ENCODE measurements around the gene ROCK2. TPM values are rescaled to one million over a fixed set of nuclear protein-coding genes. Genes with fewer than 3 reads are reported as not detected.

ROCK2 gene
- total and polyA plus RNA-seq, 2 donors (not counting 1 experiment from before 2014, with no cell fraction given), result 32.0 to 58.1 TPM

GRCh38 chr2:11281186-11281585 lies 63.2 kb downstream of the ROCK2 start:
- Histone ChIP-seq H3K4me2 (ENCODE audit: extremely low read depth, insufficient read depth, low read length) (no peak overlapping the region), H4K20me1 (ENCODE audit: control insufficient read depth, extremely low read depth, insufficient read depth, low read length) (no peaks in the 10 kb centered on the region), H3K9me3 (ENCODE audit: control insufficient read depth, insufficient read depth, low read depth, low read length) (no peaks in the 10 kb centered on the region), H3K27ac (ENCODE audit: insufficient read depth, low read length) (no peak overlapping the region), H3K4me3 (replicated peaks in 1 of 4; ENCODE audit: control extremely low read depth in 1 of 4, insufficient read depth in 1 of 4, low read depth in 3 of 4, low read length in 4 of 4) (no peak overlapping the region), H3K4me1 (ENCODE audit: control insufficient read depth, extremely low read depth, insufficient read depth, low read length) (no peaks in the 10 kb centered on the region), H3K27me3 (ENCODE audit: control insufficient read depth, insufficient read depth, low read length) (no peaks in the 10 kb centered on the region), H3K9ac (ENCODE audit: insufficient read depth, low read length) (no peak overlapping the region), H2AFZ (ENCODE audit: low read length) (no peak overlapping the region), H3K79me2 (ENCODE audit: control insufficient read depth, insufficient read depth, low read length) (peaks cover 22% of the 10 kb centered on the region), H3K36me3 (ENCODE audit: control insufficient read depth, insufficient read depth, low read length) (peaks cover 2% of the 10 kb centered on the region)
- TF ChIP-seq EZH2 (IDR thresholded peaks at IDR 0.05; ENCODE audit: low read length, missing control alignments) (no peak), CTCF (conservative IDR thresholded peaks at IDR 0.05 in 1 of 2, IDR thresholded peaks at IDR 0.05 in 1 of 2; ENCODE audit: low read depth in 1 of 2, low read length in 2 of 2) (no peak)
- no peak for DNase-seq (ENCODE audit: low read depth in 2 of 2)

DNA sequence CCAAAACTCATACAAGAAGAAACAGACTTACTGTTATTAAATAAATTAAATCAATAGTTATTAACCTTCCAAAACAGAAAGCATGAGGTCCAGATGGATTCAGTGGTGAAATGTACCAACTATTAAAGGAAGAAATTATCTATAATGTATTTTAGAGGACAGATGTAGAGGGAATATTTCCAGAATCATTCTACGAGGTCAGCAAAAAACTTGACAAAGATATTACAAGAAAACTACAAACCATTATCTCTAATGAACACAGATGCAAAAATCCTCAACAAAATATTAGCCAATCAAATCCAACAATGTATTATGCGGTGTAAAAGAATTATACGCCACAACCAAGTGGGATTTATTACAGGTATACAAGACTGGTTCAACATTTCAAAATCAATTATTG lies 63.7 kb downstream of the ROCK2 start:
- H3K9ac ChIP-seq (ENCODE audit: insufficient read depth, low read length), result no peak overlapping the region
- no peak overlapping the region for H3K4me3 ChIP-seq (replicated peaks in 1 of 4; ENCODE audit: control extremely low read depth in 1 of 4, insufficient read depth in 1 of 4, low read depth in 3 of 4, low read length in 4 of 4)
- H3K36me3 ChIP-seq (ENCODE audit: control insufficient read depth, insufficient read depth, low read length), result peaks cover 2% of the 10 kb centered on the region
- no peaks in the 10 kb centered on the region for H4K20me1 ChIP-seq (ENCODE audit: control insufficient read depth, extremely low read depth, insufficient read depth, low read length)
- no peak for TF ChIP-seq CTCF (conservative IDR thresholded peaks at IDR 0.05 in 1 of 2, IDR thresholded peaks at IDR 0.05 in 1 of 2; ENCODE audit: low read depth in 1 of 2, low read length in 2 of 2)
- no peak for TF ChIP-seq EZH2 (IDR thresholded peaks at IDR 0.05; ENCODE audit: low read length, missing control alignments)
- peaks cover 26% of the 10 kb centered on the region for H3K79me2 ChIP-seq (ENCODE audit: control insufficient read depth, insufficient read depth, low read length)
- no peak overlapping the region for H3K27ac ChIP-seq (ENCODE audit: insufficient read depth, low read length)
- H3K27me3 ChIP-seq (ENCODE audit: control insufficient read depth, insufficient read depth, low read length), result no peaks in the 10 kb centered on the region
- no peak overlapping the region for H3K4me2 ChIP-seq (ENCODE audit: extremely low read depth, insufficient read depth, low read length)
- no peaks in the 10 kb centered on the region for H3K4me1 ChIP-seq (ENCODE audit: control insufficient read depth, extremely low read depth, insufficient read depth, low read length)
- DNase-seq (ENCODE audit: low read depth in 2 of 2), result no peak
- H3K9me3 ChIP-seq (ENCODE audit: control insufficient read depth, insufficient read depth, low read depth, low read length), result no peaks in the 10 kb centered on the region
- no peak overlapping the region for H2AFZ ChIP-seq (ENCODE audit: low read length)

- Histone ChIP-seq H3K9me3 (ENCODE audit: control insufficient read depth, insufficient read depth, low read depth, low read length) (no peaks in the 10 kb centered on the region), H3K27me3 (ENCODE audit: control insufficient read depth, insufficient read depth, low read length) (no peaks in the 10 kb centered on the region), H3K4me3 (replicated peaks in 1 of 4; ENCODE audit: control extremely low read depth in 1 of 4, insufficient read depth in 1 of 4, low read depth in 3 of 4, low read length in 4 of 4) (no peak overlapping the region), H3K4me2 (ENCODE audit: extremely low read depth, insufficient read depth, low read length) (no peak overlapping the region), H3K4me1 (ENCODE audit: control insufficient read depth, extremely low read depth, insufficient read depth, low read length) (no peaks in the 10 kb centered on the region), H3K27ac (ENCODE audit: insufficient read depth, low read length) (no peak overlapping the region), H3K36me3 (ENCODE audit: control insufficient read depth, insufficient read depth, low read length) (peaks cover 2% of the 10 kb centered on the region), H2AFZ (ENCODE audit: low read length) (no peak overlapping the region), H3K79me2 (ENCODE audit: control insufficient read depth, insufficient read depth, low read length) (peaks cover 26% of the 10 kb centered on the region), H3K9ac (ENCODE audit: insufficient read depth, low read length) (no peak overlapping the region), H4K20me1 (ENCODE audit: control insufficient read depth, extremely low read depth, insufficient read depth, low read length) (no peaks in the 10 kb centered on the region)
- TF ChIP-seq CTCF (conservative IDR thresholded peaks at IDR 0.05 in 1 of 2, IDR thresholded peaks at IDR 0.05 in 1 of 2; ENCODE audit: low read depth in 1 of 2, low read length in 2 of 2), result no peak
- TF ChIP-seq EZH2 (IDR thresholded peaks at IDR 0.05; ENCODE audit: low read length, missing control alignments), result no peak
- DNase-seq (ENCODE audit: low read depth in 2 of 2), result no peak
These were observed 65.0 kb downstream of the ROCK2 start for GRCh38 chr2:11279398-11279797.
